OCI-M2 (cell line): ENCODE data around the gene ENOPH1.
"Not testable (repeated sequence)": the region's sequence is repeated elsewhere in the genome, so short reads cannot be mapped to it uniquely, and the experiment has no call there.

Source experiments
- DNase-seq: peaks from one replicate; lab custom pipeline; 2025; ENCODE audit not compliant: unreplicated experiment; lab: John Stamatoyannopoulos, UW

The ENOPH1 gene

DNA sequence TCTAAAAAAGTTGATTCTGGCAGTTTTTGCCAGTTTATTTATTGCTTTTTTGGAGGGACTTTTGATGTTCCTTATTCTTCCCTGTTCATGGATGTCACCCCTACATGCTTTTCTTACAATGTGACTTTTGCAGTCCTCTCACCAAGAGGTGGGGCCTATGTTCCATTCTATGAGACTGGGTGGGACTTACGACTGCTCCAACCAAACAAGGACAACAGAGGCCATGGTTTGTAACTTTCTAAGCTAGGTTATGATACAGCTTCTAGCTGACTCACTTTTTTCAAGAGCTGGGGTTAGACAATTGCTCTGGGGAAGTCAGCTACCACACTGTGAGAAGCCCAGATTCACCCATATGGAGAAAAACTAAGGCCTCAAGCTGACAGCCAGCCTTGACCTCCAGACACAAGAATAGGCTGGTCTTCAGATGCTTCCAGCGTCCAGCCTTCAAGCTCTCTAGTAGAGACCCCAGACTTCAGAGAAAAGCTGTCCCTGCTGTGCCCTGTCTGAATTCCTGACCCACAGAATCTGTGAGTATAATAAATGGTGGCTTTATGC is 39.5 kb downstream of the ENOPH1 start:
- no peak for DNase-seq

- not testable (repeated sequence) for DNase-seq
Observed at GRCh38 chr4:82473080-82473479, 42.7 kb downstream of the ENOPH1 start.

- DNase-seq: no peak
Observed at GRCh38 chr4:82473621-82474164, 43.3 kb downstream of the ENOPH1 start.

DNA sequence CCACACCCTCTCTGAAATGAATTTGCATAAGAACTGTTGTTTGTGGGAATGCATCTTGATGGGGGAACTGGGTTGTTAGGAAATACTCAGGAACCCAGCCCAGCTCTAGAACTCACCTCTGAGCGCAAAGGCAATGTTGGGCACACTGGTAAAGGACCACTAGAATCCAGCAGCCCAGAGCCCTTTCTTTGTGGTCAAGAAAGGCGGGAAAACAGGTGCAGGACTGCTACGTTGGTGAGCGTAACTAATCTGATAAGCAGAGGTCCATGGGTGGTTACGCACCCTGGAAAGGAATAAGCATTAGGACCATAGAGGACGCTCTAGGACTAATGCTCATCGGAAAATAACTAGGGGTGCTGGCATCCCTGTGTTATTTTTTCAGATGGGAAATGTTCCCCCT is 45.5 kb downstream of the ENOPH1 start:
- DNase-seq: not testable (repeated sequence)

DNA sequence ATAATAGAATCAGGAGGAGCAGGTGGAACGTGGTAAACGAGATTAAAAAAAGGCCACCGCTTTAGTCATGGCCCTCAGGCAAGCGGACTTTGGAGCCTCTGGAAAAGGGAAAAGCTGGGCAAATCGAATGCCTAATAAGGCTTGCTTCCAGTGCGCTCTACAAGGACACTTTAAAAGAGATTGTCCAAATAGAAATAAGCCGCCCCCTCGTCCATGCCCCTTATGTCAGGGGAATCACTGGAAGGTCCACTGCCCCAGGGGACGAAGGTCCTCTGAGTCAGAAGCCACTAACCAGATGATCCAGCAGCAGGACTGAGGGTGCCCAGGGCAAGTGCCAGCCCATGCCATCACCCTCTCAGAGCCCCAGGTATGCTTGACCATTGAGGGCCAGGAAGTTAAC is 47.1 kb downstream of the ENOPH1 start:
- DNase-seq: not testable (repeated sequence)

GRCh38 chr4:82479562-82479961 is 49.2 kb downstream of the ENOPH1 start:
- no peak for DNase-seq

DNA sequence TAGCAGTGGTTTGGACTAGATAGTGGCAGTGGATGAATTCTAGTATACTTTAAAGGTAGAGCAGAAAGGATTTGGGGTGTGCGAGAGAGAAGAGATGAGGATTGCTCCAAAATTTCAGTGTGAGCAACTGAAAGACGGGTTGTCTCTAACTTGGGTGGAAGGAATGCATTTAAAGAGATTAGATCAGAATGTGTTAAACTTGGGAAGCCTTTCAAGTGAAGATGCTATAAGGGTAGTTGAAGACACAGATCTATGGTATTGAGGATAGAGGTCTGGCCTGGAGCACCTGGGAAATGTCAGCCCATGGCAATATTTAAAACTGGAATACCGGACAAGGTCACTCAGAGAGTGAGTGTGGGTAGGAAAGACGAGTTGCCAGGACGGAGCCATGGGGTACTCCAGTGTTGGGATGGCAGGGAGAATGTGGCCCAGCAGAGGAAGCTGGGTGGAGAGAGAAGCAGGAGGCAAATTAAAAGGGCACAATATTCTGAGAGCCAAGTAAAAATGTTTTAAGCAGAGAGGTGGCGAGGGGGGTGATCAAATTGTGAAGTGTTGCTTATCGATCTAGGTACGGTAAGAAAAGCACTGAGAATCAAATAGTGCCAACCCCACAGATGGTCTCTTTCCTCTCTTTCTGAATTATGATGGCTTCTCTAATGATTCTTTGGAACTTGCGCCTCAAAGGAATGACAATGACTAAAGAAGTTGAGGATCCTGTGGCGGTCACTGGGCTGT is 50.5 kb downstream of the ENOPH1 start:
- DNase-seq: no peak

GRCh38 chr4:82481506-82481840 is 51.1 kb downstream of the ENOPH1 start:
- DNase-seq: no peak

DNA sequence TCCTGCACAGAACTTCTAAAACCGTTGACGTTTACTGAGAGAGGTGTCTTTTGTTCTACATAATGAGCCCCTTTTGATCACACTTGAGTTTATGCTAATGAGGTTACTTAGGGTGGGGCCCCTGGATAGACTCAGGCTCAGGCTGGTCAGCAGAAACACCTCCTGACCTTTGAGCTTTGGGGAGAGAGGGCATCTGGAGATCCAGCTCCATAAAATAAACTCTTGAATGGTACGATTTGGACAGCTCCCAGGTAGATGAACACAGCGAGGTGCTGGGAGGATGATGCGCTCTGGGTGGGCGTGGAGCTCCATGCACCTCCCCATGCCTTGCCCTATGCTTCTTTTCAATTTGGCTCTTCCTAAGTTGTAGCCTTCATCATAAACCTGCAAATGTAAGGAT is 52.0 kb downstream of the ENOPH1 start:
- DNase-seq: no peak

DNA sequence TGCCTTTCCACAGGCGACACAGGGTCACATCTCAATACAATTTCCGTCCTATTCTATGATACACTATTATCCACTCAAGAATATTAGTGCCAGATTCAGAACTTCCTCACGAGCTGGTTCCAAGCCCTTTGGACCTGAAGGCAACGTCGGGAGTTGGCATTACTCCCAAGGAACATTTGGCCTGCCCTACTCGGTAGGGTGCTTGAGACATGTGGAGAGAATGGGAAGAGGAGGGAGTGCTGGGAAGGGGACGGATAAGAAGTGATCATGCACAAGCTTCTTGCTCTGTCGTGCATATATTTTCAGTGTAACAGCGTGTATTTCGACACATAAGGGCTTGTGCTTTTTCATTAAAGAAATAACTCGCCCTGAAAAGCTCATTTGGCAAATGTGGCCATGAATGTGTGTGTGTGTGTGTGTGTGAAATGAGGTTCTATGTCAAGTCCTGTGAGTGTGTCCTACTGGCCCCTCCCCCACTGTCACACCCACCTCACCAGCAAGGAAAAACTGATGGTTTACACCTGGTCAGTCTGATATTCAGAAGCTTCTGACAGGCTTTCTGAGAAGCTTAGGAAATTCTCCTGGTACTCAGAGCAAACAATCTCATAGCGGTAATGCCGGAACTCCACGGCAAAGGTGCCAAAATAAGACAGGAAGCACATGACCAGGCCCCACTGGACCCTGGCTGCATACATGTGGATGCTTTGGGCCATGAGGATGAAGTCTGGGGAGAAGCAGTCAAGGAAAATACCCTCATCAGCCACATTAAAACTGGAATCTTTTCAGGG is 54.8 kb downstream of the ENOPH1 start:
- no peak for DNase-seq

GRCh38 chr4:82489076-82489475 is 58.7 kb downstream of the ENOPH1 start:
- DNase-seq: no peak

GRCh38 chr4:82489987-82490386 is 59.6 kb downstream of the ENOPH1 start:
- DNase-seq: no peak

GRCh38 chr4:82491251-82491960 is 61.0 kb downstream of the ENOPH1 start:
- no peak for DNase-seq

DNA sequence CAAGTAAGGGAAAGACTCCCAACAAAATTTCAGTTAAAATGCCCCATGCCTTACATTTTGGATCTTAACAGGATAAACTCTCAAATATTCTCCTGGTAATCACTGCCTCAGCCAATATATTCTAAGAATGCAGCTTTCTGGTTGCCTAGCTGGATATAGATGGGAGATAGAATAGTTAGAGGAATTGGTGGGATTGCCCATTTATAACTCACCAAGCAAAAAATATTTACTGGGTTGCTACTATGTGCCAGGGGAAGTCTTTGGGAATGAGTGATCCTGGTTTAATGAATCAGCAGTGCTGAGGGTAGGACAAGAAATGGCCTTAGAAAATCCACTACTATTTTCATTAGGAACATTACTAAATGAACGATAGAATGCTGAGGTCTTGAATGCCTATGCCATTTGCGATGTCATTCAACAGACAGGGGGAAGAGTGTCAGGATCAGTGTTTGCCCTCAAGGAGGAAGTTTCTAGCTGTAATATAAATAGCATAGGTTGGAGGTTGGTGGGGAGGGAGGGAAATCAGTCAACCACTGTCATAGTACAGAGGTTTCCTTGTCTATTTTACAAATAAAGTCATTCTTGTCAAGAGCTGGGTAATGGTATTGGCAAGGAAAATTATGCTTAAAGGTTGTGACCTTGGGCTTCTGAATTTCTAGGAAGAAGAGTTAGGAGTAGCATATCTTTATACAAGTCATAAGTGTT is 63.5 kb downstream of the ENOPH1 start:
- DNase-seq: no peak

GRCh38 chr4:82495666-82496065 is 65.3 kb downstream of the ENOPH1 start:
- DNase-seq: no peak

GRCh38 chr4:82496349-82496748 is 66.0 kb downstream of the ENOPH1 start:
- no peak for DNase-seq

DNA sequence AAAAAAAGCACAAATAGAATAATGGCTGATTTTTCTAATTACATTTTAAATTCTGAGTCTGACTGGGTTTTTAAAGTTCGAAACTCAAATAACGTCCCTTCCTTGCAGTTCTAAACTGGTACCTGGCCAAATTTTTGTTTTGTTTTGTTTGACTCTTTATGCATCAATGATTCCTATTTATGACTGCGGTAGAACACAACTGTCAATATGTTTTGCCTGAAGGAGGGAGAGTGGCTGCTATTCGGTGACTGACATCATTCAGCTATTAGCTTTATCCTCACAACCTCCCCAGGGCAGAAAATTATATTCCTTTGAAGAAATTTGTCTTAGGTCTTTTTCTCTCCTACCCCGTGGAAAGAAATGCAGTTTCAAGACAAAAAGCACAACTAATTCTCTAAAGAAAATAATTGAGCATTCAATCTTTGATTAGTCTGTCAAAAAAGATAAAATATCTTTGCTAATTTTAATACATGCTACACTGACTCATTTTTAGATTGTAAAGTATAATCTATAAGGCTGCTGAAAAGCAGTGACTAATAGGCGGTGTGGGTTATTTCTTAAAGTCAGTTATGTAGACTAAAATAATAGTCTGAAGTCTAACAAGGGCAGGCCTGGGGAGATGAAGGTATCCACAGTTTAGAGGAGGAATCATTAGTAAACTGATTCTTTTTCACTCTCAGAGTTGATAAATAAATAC is 69.5 kb downstream of the ENOPH1 start:
- DNase-seq: no peak

DNA sequence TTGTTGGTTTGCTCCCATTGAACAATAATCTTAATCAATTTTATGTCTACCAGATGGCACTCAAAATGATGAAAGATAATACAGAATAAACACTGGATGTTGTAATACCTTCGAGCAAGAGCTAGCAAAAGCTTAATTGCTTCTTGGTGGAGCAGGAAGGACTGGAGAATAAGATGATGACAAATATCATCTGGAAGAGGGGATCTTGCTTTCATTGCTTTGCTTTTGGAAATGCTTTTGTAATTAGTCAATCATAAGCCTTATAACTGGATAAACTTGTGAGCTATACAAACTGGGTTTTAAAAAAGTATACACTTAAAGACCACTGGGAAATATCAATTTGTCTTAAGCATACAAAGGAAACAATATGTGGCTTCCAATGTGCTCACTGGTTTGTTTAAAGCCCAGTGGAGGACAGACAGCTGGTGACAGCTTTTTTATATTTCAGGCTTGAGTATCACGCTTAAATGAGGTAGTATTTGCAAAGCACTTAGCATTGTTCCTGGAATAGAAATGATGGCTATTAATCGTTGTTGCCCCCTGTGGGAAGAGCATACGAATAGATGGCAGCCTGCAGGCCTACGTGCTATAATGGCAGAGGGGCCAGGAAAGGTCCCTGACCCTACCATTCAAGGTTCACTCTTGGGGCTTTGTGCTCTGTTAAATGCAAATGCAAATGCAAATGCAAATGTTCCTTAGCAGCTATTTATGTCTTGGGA is 70.2 kb downstream of the ENOPH1 start:
- no peak for DNase-seq

DNA sequence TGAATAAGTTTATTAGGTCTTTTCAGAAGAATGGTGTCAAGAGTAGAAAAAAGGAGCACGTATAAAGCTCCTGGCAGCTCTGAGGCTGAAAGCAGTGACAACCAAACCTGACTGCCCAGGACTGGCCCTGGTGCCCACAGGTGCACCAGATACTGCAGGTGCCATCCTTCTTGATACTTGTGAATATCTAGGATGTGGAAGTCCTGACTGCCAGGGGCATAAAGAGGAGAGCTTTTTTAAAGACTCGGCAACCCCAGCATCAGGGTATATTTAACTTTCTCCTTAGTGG is 70.7 kb downstream of the ENOPH1 start:
- no peak for DNase-seq

DNA sequence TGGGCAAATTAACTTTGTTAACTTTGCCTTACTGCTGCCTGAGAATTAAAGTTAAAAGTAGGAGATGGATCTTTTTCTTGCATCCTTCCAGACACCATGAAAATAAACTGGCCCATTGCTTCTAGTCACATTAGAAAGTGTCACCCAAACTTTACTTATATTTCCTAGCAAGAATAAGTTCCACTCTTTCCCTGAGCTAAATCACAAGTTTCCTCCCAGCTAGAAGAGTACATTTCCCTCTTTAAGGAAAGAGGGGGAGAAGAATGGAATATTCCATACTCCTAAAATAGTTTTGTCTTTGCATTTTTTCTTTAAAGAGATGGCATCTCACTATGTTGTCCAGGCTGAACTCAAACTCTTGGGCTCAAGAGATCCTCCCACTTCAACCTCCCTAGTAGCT is 77.6 kb downstream of the ENOPH1 start:
- no peak for DNase-seq
